K562 (cell line): ENCODE data around the gene SLC17A9. TPM values are rescaled to one million over a fixed set of nuclear protein-coding genes. Genes with fewer than 3 reads are reported as not detected.

Source experiments
- ATAC-seq: fragments of 200-7000 bp; cut with Tn5 transposase; 3 replicates; pipeline ENCODE4 v1.9.1; 2020; ENCODE audit warnings: moderate library complexity
- BruUV-seq: library from RNA; stranded (reverse); fragments of 400-500 nt; replicated peaks from 2 replicates; lab custom pipeline; 2021; lab: Mats Ljungman, UMichigan
- CTCF ChIA-PET: fragments of 300-600 bp; formaldehyde crosslinking; extraction: SDS; loops from one replicate; lab custom pipeline; 2021; ENCODE audit warnings: low intra/inter-chr PET ratio; lab: Yijun Ruan, JAX
- POLR2A ChIA-PET: fragments of 300-600, 350-650 bp; sonication (Branson Sonifier 250); formaldehyde crosslinking; extraction: SDS; loops from one replicate; lab custom pipeline; 2021; ENCODE audit warnings: antibody characterized with exemption, inconsistent platforms; lab: Yijun Ruan, JAX
- DNase-seq, 4 experiments: peaks; one replicate each; pipeline versions ENCODE4 v3.0.0 to v3.0.0-alpha.2; 2011 to 2018; ENCODE audit warnings: low spot score in 3 of 4, mixed read lengths in 3 of 4; ENCODE audit errors: extremely low read depth in 1 of 4
- FAIRE-seq: peaks from 2 replicates; lab custom pipeline; 2011; peaks lifted over from hg19 to GRCh38; lab: Jason Lieb, UNC
- H2AFZ ChIP-seq: 2 replicates; pipeline ENCODE4 v1.6.0; 2011; ENCODE audit warnings: low read depth, low read length, control low read depth, inconsistent platforms
- H3K27ac ChIP-seq: fragments of 200-600 bp; 3 replicates; pipeline ENCODE4 v1.8.0; 2011; ENCODE audit warnings: low read depth, mild to moderate bottlenecking, control low read depth, inconsistent platforms, low read length, moderate library complexity, mixed read lengths; ENCODE audit errors: extremely low read depth
- H3K27me3 ChIP-seq, 2 experiments: fragments of 300-600 bp in 1 of 2; 2 replicates in 1 of 2; 3 replicates in 1 of 2; pipeline versions ENCODE4 v1.6.0 to v1.8.0; 2011; ENCODE audit warnings: inconsistent platforms in 2 of 2, low read length in 2 of 2, mild to moderate bottlenecking in 1 of 2, mixed read lengths in 1 of 2, moderate library complexity in 1 of 2; ENCODE audit not compliant: control insufficient read depth in 2 of 2, insufficient read depth in 2 of 2
- H3K36me3 ChIP-seq: fragments of 300-600 bp; 3 replicates; pipeline ENCODE4 v1.8.0; 2011; ENCODE audit warnings: mild to moderate bottlenecking, low read length, inconsistent platforms; ENCODE audit not compliant: control insufficient read depth, insufficient read depth
- H3K4me1 ChIP-seq, 2 experiments: fragments of 200-600 bp in 1 of 2; replicated peaks in 1 of 2; 2 replicates in 1 of 2; 3 replicates in 1 of 2; pipeline versions ENCODE4 v1.5.1 to v1.8.0; 2011; ENCODE audit warnings: inconsistent platforms in 2 of 2, low read length in 2 of 2, mild to moderate bottlenecking in 1 of 2, mixed read lengths in 1 of 2, moderate library complexity in 1 of 2; ENCODE audit not compliant: control insufficient read depth in 2 of 2, insufficient read depth in 2 of 2
- H3K4me2 ChIP-seq: 2 replicates; pipeline ENCODE4 v1.6.1; 2011; ENCODE audit warnings: low read length, control low read depth, inconsistent platforms, mixed read lengths; ENCODE audit not compliant: insufficient read depth
- H3K4me3 ChIP-seq: fragments of 200-600 bp; sonication (generic), shearing (Covaris generic); 2 replicates; pipeline ENCODE4 v1.5.1; 2016; ENCODE audit warnings: control low read depth, inconsistent platforms
- H3K79me2 ChIP-seq: fragments of 200-600 bp; 3 replicates; pipeline ENCODE4 v1.8.0; 2011; ENCODE audit warnings: low read length, inconsistent platforms; ENCODE audit not compliant: control insufficient read depth, insufficient read depth
- H3K9ac ChIP-seq, 2 experiments: 2 replicates each; pipeline versions ENCODE4 v1.6.0 to v1.6.1; 2011; ENCODE audit warnings: low read depth in 2 of 2, low read length in 2 of 2, control low read depth in 1 of 2, inconsistent platforms in 1 of 2, mild to moderate bottlenecking in 1 of 2, mixed read lengths in 1 of 2; ENCODE audit not compliant: insufficient read depth in 1 of 2
- H3K9me1 ChIP-seq: one replicate; pipeline ENCODE4 v1.6.0; 2011; ENCODE audit warnings: inconsistent platforms, mild to moderate bottlenecking, low read length, moderate library complexity; ENCODE audit not compliant: control insufficient read depth, insufficient read depth
- H3K9me3 ChIP-seq: replicated peaks from 2 replicates; pipeline ENCODE4 v1.5.1; 2011; ENCODE audit warnings: low read depth, low read length, inconsistent platforms; ENCODE audit not compliant: control insufficient read depth, insufficient read depth
- H4K20me1 ChIP-seq: replicated peaks from 2 replicates; pipeline ENCODE4 v1.6.1; 2011; ENCODE audit warnings: low read length, inconsistent platforms, mixed read lengths; ENCODE audit not compliant: control insufficient read depth, insufficient read depth
- SIX5 ChIP-seq, 2 experiments: IDR thresholded peaks; 2 replicates each; pipeline ENCODE4 v1.6.1; 2011; ENCODE audit warnings: low read length in 2 of 2, borderline replicate concordance in 1 of 2, low read depth in 1 of 2, mild to moderate bottlenecking in 1 of 2, moderate library complexity in 1 of 2; ENCODE audit not compliant: insufficient read depth in 1 of 2
- SOX6 ChIP-seq: fragments of 450-650 bp; IDR thresholded peaks from 2 replicates; pipeline ENCODE4 v1.6.1; 2014; ENCODE audit warnings: mild to moderate bottlenecking
- ZNF253 ChIP-seq: fragments of 250-450 bp; sonication (Bioruptor Pico); conservative IDR thresholded peaks from 2 replicates; pipeline ENCODE4 v1.6.1; 2021; ENCODE audit warnings: mild to moderate bottlenecking
- ZNF511 ChIP-seq: sonication (generic); formaldehyde crosslinking; IDR thresholded peaks from 2 replicates; pipeline ENCODE4 v1.8.0; 2022; ENCODE audit warnings: mild to moderate bottlenecking, missing genetic modification reagents
- WGBS: fragments of 100-300 bp; shearing (Covaris generic); methylation state at CpG from one replicate; pipeline ENCODE4 v1.1.6; 2016; ENCODE audit warnings: low coverage, mixed read lengths; ENCODE audit not compliant: insufficient coverage; ENCODE audit errors: missing lambda C conversion rate; 5-methylcytosine and 5-hydroxymethylcytosine counted together
- in situ Hi-C: fragments of 300-500 bp; cut with MboI; formaldehyde crosslinking; loops from 4 replicates; pipeline ENCODE4 v1.15.0; 2018; ENCODE audit warnings: inconsistent platforms, mixed read lengths
- intact Hi-C: fragments of 100-400 bp; cut with micrococcal nuclease; formaldehyde crosslinking; loops from 2 replicates; pipeline ENCODE4 v1.14.2; 2022
- polyA plus RNA-seq, 8 experiments: library from polyadenylated mRNA; depleted of rRNA in 4 of 8; stranded (reverse) in 5 of 8; unstranded in 3 of 8; fragments of >200 nt; fragmentation: Nextera tagmentation in 2 of 8; fragmentation: Illumina TruSeq in 1 of 8; extraction: Ambion mirVana in 2 of 8; extraction: Trizol in 1 of 8; gene quantifications; 2 replicates each; pipeline versions ENCODE4 v1.2.1 to v1.2.3, GENCODE V29; 2011 to 2014; ENCODE audit warnings: inconsistent platforms in 1 of 8, missing spikeins in 1 of 8
- total RNA-seq, 7 experiments: library from RNA; depleted of rRNA in 6 of 7; stranded (reverse); fragments of >200 nt in 6 of 7; fragmentation: Illumina TruSeq in 2 of 7; extraction: Trizol in 2 of 7; gene quantifications; 2 replicates each; pipeline versions ENCODE4 v1.2.1 to v1.2.3, GENCODE V29; 2011 to 2021; ENCODE audit warnings: low replicate concordance in 1 of 7

SLC17A9 gene
- total and polyA plus RNA-seq, 9 of the 15 experiments (the other 6 are each of a cell fraction or from before 2014, with no cell fraction given), result 0.04 to 0.31 TPM; not detected in 7

- Histone ChIP-seq H3K27me3 (no peaks in the 10 kb centered on the region), H3K79me2 (peaks cover 99% of the 10 kb centered on the region), H3K36me3 (peaks cover 44% of the 10 kb centered on the region; the same call in 2 of the 3 replicates), H3K27ac (peak overlapping the region; percentile 12; the same call in 1 of the 3 replicates), H2AFZ (no peak overlapping the region), H3K9ac (peak overlapping the region in 1 of 2 experiments; percentile 14; a peak in 1 of 4 replicates), H3K9me1 (peaks cover 7% of the 10 kb centered on the region), H3K4me1 (peaks cover 32 to 45% of the 10 kb centered on the region in 2 experiments; a peak in 4 of 5 replicates), H3K4me2 (no peak overlapping the region), H3K4me3 (no peak overlapping the region), H4K20me1 (peaks cover 64% of the 10 kb centered on the region), H3K9me3 (no peaks in the 10 kb centered on the region)
- 81% methylated on average over 14 of the region's 14 CpGs for WGBS
- no peak for ATAC-seq
- in situ Hi-C loops, result no loop called here
- DNase-seq, result no peak
- no peak for FAIRE-seq
- ChIA-PET POLR2A (interaction anchor here (0.6 to 5.1 kb wide), 8 partner anchors 8 to 471 kb away, joined by 3 to 64 read pairs (median 4); partner anchors contain the start of gene GID8), CTCF (no interaction called here)
- no TSS peak for BruUV-seq
- intact Hi-C loops, result no loop called here
- TF ChIP-seq SIX5 (IDR thresholded peaks at IDR 0.05; ENCODE audit: borderline replicate concordance in 1 of 2, insufficient read depth in 1 of 2, low read depth in 1 of 2, low read length in 2 of 2) (no peak), SOX6 (no peak), ZNF253 (CRISPR knock-in tag) (no peak), ZNF511 (CRISPR knock-in tag) (no peak)
Measured at GRCh38 chr20:62928246-62928939, 24.1 kb upstream of the SLC17A9 start.
